IMR-90 (cell line): Measurements from ENCODE around the gene NEK11. TPM values are rescaled to one million over a fixed set of nuclear protein-coding genes. Genes with fewer than 3 reads are reported as not detected.

ENCODE experiments used
- ATAC-seq: fragments of 200-7000 bp; cut with Tn5 transposase; 2 replicates; pipeline ENCODE4 v1.9.1; 2020; ENCODE audit warnings: low read depth, mild to moderate bottlenecking, moderate library complexity
- BruUV-seq: library from RNA; stranded (reverse); fragments of 400-500 nt; replicated peaks from 2 replicates; lab custom pipeline; 2021; lab: Mats Ljungman, UMichigan
- CTCF ChIA-PET: fragments of 300-600 bp; formaldehyde crosslinking; extraction: SDS; loops from one replicate; lab custom pipeline; 2021; ENCODE audit warnings: antibody characterized with exemption; lab: Yijun Ruan, JAX
- POLR2A ChIA-PET: fragments of 300-600 bp; sonication (Branson Sonifier 250); formaldehyde crosslinking; loops from one replicate; lab custom pipeline; 2022; ENCODE audit warnings: antibody characterized with exemption; ENCODE audit not compliant: unreplicated experiment; lab: Charles Lee
- DNase-seq: peaks from one replicate; pipeline ENCODE4 v3.0.0; 2013
- H2AFZ ChIP-seq: replicated peaks from 2 replicates; pipeline ENCODE3; 2013; ENCODE audit warnings: low read length, mild to moderate bottlenecking; ENCODE audit not compliant: poor library complexity
- H2AK5ac ChIP-seq: 2 replicates; pipeline ENCODE4 v1.6.1; 2013; ENCODE audit warnings: low read depth, low read length, inconsistent platforms
- H2AK9ac ChIP-seq: replicated peaks from 2 replicates; pipeline ENCODE3; 2013; ENCODE audit warnings: mild to moderate bottlenecking, low read depth, low read length, moderate library complexity; ENCODE audit not compliant: poor library complexity
- H2BK120ac ChIP-seq: 2 replicates; pipeline ENCODE4 v1.6.1; 2013; ENCODE audit warnings: low read depth, low read length, inconsistent platforms
- H2BK15ac ChIP-seq: 3 replicates; pipeline ENCODE4 v1.6.1; 2013; ENCODE audit warnings: low read depth, low read length, inconsistent platforms
- H2BK20ac ChIP-seq: 2 replicates; pipeline ENCODE4 v1.6.1; 2013; ENCODE audit warnings: low read depth, mild to moderate bottlenecking, inconsistent platforms, low read length, moderate library complexity
- H2BK5ac ChIP-seq: 2 replicates; pipeline ENCODE4 v1.6.1; 2013; ENCODE audit warnings: mild to moderate bottlenecking, low read depth, low read length, inconsistent platforms; ENCODE audit not compliant: poor library complexity, severe bottlenecking
- H3K14ac ChIP-seq: replicated peaks from 2 replicates; pipeline ENCODE4 v1.6.1; 2013; ENCODE audit warnings: low read depth, low read length, inconsistent platforms
- H3K18ac ChIP-seq: 2 replicates; pipeline ENCODE4 v1.6.1; 2013; ENCODE audit warnings: low read depth, low read length, control low read depth
- H3K23ac ChIP-seq: 2 replicates; pipeline ENCODE4 v1.6.1; 2013; ENCODE audit warnings: low read depth, low read length, inconsistent platforms
- H3K27ac ChIP-seq: 2 replicates; pipeline ENCODE4 v1.5.1; 2013; ENCODE audit warnings: mild to moderate bottlenecking, control low read depth, low read length; ENCODE audit not compliant: insufficient read depth
- H3K27me3 ChIP-seq: 2 replicates; pipeline ENCODE4 v1.6.1; 2013; ENCODE audit warnings: low read length; ENCODE audit not compliant: control insufficient read depth, insufficient read depth
- H3K36me3 ChIP-seq: 2 replicates; pipeline ENCODE4 v1.6.1; 2013; ENCODE audit warnings: low read length, mixed read lengths; ENCODE audit not compliant: control insufficient read depth, insufficient read depth
- H3K4ac ChIP-seq: 2 replicates; pipeline ENCODE4 v1.6.1; 2013; ENCODE audit warnings: low read depth, low read length, inconsistent platforms
- H3K4me1 ChIP-seq: 2 replicates; pipeline ENCODE4 v1.6.1; 2013; ENCODE audit warnings: low read length, mixed read lengths; ENCODE audit not compliant: control insufficient read depth, insufficient read depth
- H3K4me2 ChIP-seq: 2 replicates; pipeline ENCODE4 v1.6.1; 2013; ENCODE audit warnings: low read depth, mild to moderate bottlenecking, control low read depth, low read length, moderate library complexity
- H3K4me3 ChIP-seq: 2 replicates; pipeline ENCODE4 v1.5.1; 2013; ENCODE audit warnings: low read depth, mild to moderate bottlenecking, control low read depth, low read length, moderate library complexity; ENCODE audit not compliant: insufficient read depth
- H3K56ac ChIP-seq: 2 replicates; pipeline ENCODE4 v1.6.1; 2013; ENCODE audit warnings: low read length, inconsistent platforms; ENCODE audit not compliant: insufficient read depth; ENCODE audit errors: extremely low read depth
- H3K79me1 ChIP-seq, 2 experiments: 2 replicates each; pipeline ENCODE4 v1.6.1; 2013; ENCODE audit warnings: low read length in 2 of 2, inconsistent platforms in 1 of 2, low read depth in 1 of 2
- H3K9ac ChIP-seq: 2 replicates; pipeline ENCODE4 v1.6.1; 2013; ENCODE audit warnings: low read depth, low read length, control low read depth
- H3K9me1 ChIP-seq: 2 replicates; pipeline ENCODE4 v1.6.1; 2013; ENCODE audit warnings: low read length, inconsistent platforms; ENCODE audit not compliant: insufficient read depth
- H3K9me3 ChIP-seq: 2 replicates; pipeline ENCODE4 v1.6.1; 2013; ENCODE audit warnings: low read length; ENCODE audit not compliant: control insufficient read depth, insufficient read depth
- H4K20me1 ChIP-seq: 2 replicates; pipeline ENCODE4 v1.6.1; 2013; ENCODE audit warnings: low read length, inconsistent platforms; ENCODE audit not compliant: insufficient read depth
- H4K5ac ChIP-seq: 2 replicates; pipeline ENCODE4 v1.6.1; 2013; ENCODE audit warnings: mild to moderate bottlenecking, low read depth, low read length, control low read depth
- H4K8ac ChIP-seq, 2 experiments: 2 replicates each; pipeline ENCODE4 v1.6.1; 2013; ENCODE audit warnings: low read depth in 2 of 2, low read length in 2 of 2, control low read depth in 1 of 2, inconsistent platforms in 1 of 2
- H4K91ac ChIP-seq: 2 replicates; pipeline ENCODE4 v1.6.1; 2013; ENCODE audit warnings: low read depth, low read length, inconsistent platforms; ENCODE audit not compliant: insufficient read depth
- BHLHE40 ChIP-seq: fragments of 150-350 bp; IDR thresholded peaks from 2 replicates; pipeline ENCODE4 v1.6.1; 2016; ENCODE audit warnings: mild to moderate bottlenecking, low read depth, low read length
- CEBPB ChIP-seq: IDR thresholded peaks from 2 replicates; pipeline ENCODE4 v1.6.1; 2012; ENCODE audit warnings: low read depth, low read length, improper control_type of control experiment
- CHD1 ChIP-seq: IDR thresholded peaks from 2 replicates; pipeline ENCODE4 v1.6.1; 2012; ENCODE audit warnings: low read depth, low read length, improper control_type of control experiment
- CTCF ChIP-seq: conservative IDR thresholded peaks from 2 replicates; pipeline ENCODE4 v1.5.1; 2012; ENCODE audit warnings: mild to moderate bottlenecking, low read depth, low read length, improper control_type of control experiment
- FOS ChIP-seq: fragments of 150-350 bp; IDR thresholded peaks from 2 replicates; pipeline ENCODE4 v1.6.1; 2016; ENCODE audit warnings: low read depth, low read length
- MAFK ChIP-seq: IDR thresholded peaks from 2 replicates; pipeline ENCODE4 v1.6.1; 2012; ENCODE audit warnings: low read depth, low read length, improper control_type of control experiment
- MAZ ChIP-seq: IDR thresholded peaks from 2 replicates; pipeline ENCODE4 v1.6.1; 2012; ENCODE audit warnings: low read depth, mild to moderate bottlenecking, low read length, improper control_type of control experiment, moderate library complexity, borderline replicate concordance
- NFE2L2 ChIP-seq: fragments of 150-350 bp; IDR thresholded peaks from 2 replicates; pipeline ENCODE4 v1.6.1; 2016; ENCODE audit warnings: low read depth, mild to moderate bottlenecking, low read length
- POLR2A ChIP-seq: IDR thresholded peaks from 2 replicates; pipeline ENCODE4 v1.6.1; 2012; ENCODE audit warnings: mild to moderate bottlenecking, low read depth, low read length
- RAD21 ChIP-seq: IDR thresholded peaks from 2 replicates; pipeline ENCODE4 v1.6.1; 2012; ENCODE audit warnings: low read length, improper control_type of control experiment
- RCOR1 ChIP-seq: IDR thresholded peaks from 2 replicates; pipeline ENCODE4 v1.6.1; 2012; ENCODE audit warnings: mild to moderate bottlenecking, low read length, improper control_type of control experiment; ENCODE audit not compliant: insufficient replicate concordance
- RFX5 ChIP-seq: IDR thresholded peaks from 2 replicates; pipeline ENCODE4 v1.8.0; 2012; ENCODE audit warnings: low read depth, mild to moderate bottlenecking, low read length, moderate library complexity
- SMC3 ChIP-seq: fragments of 150-350 bp; IDR thresholded peaks from 2 replicates; pipeline ENCODE4 v1.6.1; 2016; ENCODE audit warnings: low read depth, mild to moderate bottlenecking, antibody characterized with exemption, low read length, moderate library complexity
- WGBS, 2 experiments: methylation state at CpG; one replicate each; pipeline versions ENCODE4 v1.1.5 to v1.1.7; 2013; ENCODE audit warnings: missing lambda C conversion rate in 2 of 2; ENCODE audit not compliant: insufficient read length in 1 of 2; ENCODE audit errors: extremely low coverage in 2 of 2; 5-methylcytosine and 5-hydroxymethylcytosine counted together
- dilution Hi-C: fragments of 300-500 bp; cut with HindIII; formaldehyde crosslinking; loops from one replicate; pipeline ENCODE4 v1.14.3; 2018; ENCODE audit warnings: low sequenced_read_pairs; ENCODE audit not compliant: unreplicated experiment
- in situ Hi-C: fragments of 300-500 bp; cut with MboI; formaldehyde crosslinking; loops from 3 replicates; pipeline ENCODE4 v1.14.3; 2019; ENCODE audit warnings: low sequenced_read_pairs, inconsistent platforms, mixed read lengths
- intact Hi-C: fragments of 100-400 bp; cut with micrococcal nuclease; formaldehyde crosslinking; loops from 2 replicates; pipeline ENCODE4 v1.10.0; 2022
- polyA plus RNA-seq, 3 experiments: library from polyadenylated mRNA; depleted of rRNA; stranded (reverse); fragments of >200 nt; gene quantifications; 2 replicates each; pipeline ENCODE4 v1.2.3, GENCODE V29; 2012; ENCODE audit warnings: low replicate concordance in 1 of 3
- total RNA-seq: library from RNA; depleted of rRNA; stranded (reverse); fragments of >200 nt; gene quantifications from 2 replicates; pipeline ENCODE4 v1.2.3, GENCODE V29; 2012
- TF ChIP-seq, protein P1 (sequence below): fragments of 150-350 bp; IDR thresholded peaks from 2 replicates; pipeline ENCODE4 v1.6.1; 2016; ENCODE audit warnings: low read depth, mild to moderate bottlenecking, low read length, moderate library complexity, borderline replicate concordance

NEK11 gene
- total and polyA plus RNA-seq, 2 of the 4 experiments (the other 2 are of a cell fraction) = 1.1 to 1.6 TPM

GRCh38 chr3:131082871-131083863, 56.5 kb downstream of the NEK11 start (continued):
- TF ChIP-seq RFX5 = no peak
- no peak for TF ChIP-seq MAFK

- H3K4me3 ChIP-seq = no peak overlapping the region
- H2BK20ac ChIP-seq = no peak overlapping the region
- no peak overlapping the region for H2AK5ac ChIP-seq
- H3K18ac ChIP-seq = no peak overlapping the region
- H3K36me3 ChIP-seq = no peaks in the 10 kb centered on the region
- H3K27ac ChIP-seq = no peak overlapping the region
- no CpG with 5 or more reads among the region's 3 CpGs for WGBS, 2 experiments
- CTCF ChIA-PET = no interaction called here
- BruUV-seq = no TSS peak
- no peak overlapping the region for H2BK120ac ChIP-seq
- H3K4me1 ChIP-seq = no peaks in the 10 kb centered on the region
- no peak overlapping the region for H4K5ac ChIP-seq
- H3K79me1 ChIP-seq = no peaks in the 10 kb centered on the region
- no peaks in the 10 kb centered on the region for H3K9me3 ChIP-seq
- no peak overlapping the region for H2BK5ac ChIP-seq
- POLR2A ChIA-PET = no interaction called here
- ATAC-seq (peak; percentile 44), DNase-seq (peak; percentile 30)
- in situ Hi-C loops (no loop called here), dilution Hi-C loops (no loop called here), intact Hi-C loops (no loop called here)
- no peak overlapping the region for H2BK15ac ChIP-seq
- no peak overlapping the region for H4K8ac ChIP-seq
- H3K56ac ChIP-seq = no peak overlapping the region
- no peaks in the 10 kb centered on the region for H4K20me1 ChIP-seq
- H3K9me1 ChIP-seq = no peaks in the 10 kb centered on the region
- H3K4me2 ChIP-seq = no peak overlapping the region
- H3K14ac ChIP-seq = no peak overlapping the region
- no peak overlapping the region for H3K23ac ChIP-seq
- no peak overlapping the region for H3K9ac ChIP-seq
- no peaks in the 10 kb centered on the region for H3K27me3 ChIP-seq
- H3K4ac ChIP-seq = no peak overlapping the region
- no peak overlapping the region for H2AK9ac ChIP-seq
- H4K91ac ChIP-seq = no peak overlapping the region
- H2AFZ ChIP-seq = no peak overlapping the region
- TF ChIP-seq MAFK = no peak
- no peak for TF ChIP-seq MAZ
- no peak for TF ChIP-seq FOS
- TF ChIP-seq, protein P1, sequence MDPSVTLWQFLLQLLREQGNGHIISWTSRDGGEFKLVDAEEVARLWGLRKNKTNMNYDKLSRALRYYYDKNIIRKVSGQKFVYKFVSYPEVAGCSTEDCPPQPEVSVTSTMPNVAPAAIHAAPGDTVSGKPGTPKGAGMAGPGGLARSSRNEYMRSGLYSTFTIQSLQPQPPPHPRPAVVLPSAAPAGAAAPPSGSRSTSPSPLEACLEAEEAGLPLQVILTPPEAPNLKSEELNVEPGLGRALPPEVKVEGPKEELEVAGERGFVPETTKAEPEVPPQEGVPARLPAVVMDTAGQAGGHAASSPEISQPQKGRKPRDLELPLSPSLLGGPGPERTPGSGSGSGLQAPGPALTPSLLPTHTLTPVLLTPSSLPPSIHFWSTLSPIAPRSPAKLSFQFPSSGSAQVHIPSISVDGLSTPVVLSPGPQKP = no peak
- no peak for TF ChIP-seq RAD21
- no peak for TF ChIP-seq CTCF
- TF ChIP-seq POLR2A = no peak
- TF ChIP-seq SMC3 = no peak
- TF ChIP-seq RCOR1 = no peak
- no peak for TF ChIP-seq BHLHE40
- no peak for TF ChIP-seq CHD1
- no peak; the same call in 1 of the 2 replicates for TF ChIP-seq RFX5
- no peak for TF ChIP-seq NFE2L2
- TF ChIP-seq CEBPB = no peak
Measured at GRCh38 chr3:131091768-131092167, 65.1 kb downstream of the NEK11 start.
